NCI-H748 (cell line): ENCODE data around the gene CHCHD6.

ENCODE experiments used
- DNase-seq: peaks from one replicate; lab custom pipeline; 2025; ENCODE audit not compliant: unreplicated experiment; lab: John Stamatoyannopoulos, UW

CHCHD6 gene

DNA sequence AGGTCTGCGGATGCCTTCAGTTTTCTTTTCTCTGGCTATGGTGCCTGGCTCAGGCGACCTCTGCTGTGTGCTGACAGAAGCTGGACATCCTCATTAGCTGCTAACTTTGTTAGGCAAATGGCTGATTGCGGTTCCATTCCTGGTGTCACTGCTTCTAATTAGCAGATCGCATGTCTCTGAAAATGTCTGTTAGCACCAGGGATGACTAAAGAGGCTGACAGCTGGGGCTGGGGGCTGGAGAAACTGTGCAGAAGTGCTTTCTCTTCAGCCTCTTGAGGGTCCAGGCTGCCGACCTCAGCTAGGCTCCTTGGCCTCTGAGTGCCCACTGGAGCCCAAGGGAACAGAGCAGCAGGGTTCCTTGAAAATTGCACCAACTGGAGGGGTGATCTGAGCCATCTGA, 39.3 kb downstream of the CHCHD6 start:
- DNase-seq = no peak

DNA sequence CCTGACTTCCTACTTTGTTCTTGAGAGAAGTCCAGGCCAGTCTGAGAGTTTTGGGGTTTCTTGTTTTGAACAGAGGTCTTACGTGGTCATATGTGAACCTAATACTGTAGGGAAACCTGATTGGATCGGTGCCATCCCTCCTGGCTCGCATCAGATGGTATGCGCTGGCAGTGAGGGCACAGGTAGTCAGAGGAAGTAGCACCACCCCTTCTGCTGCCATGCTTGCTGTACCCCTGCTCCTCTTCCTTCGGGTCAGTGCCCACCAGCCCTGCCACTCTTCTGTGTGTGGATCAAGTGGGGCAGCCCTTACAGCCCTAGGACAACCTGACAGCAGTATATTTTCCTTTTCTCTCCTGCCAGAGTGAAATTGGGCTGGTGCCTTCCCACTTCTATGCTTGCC, 39.7 kb downstream of the CHCHD6 start:
- no peak for DNase-seq

DNA sequence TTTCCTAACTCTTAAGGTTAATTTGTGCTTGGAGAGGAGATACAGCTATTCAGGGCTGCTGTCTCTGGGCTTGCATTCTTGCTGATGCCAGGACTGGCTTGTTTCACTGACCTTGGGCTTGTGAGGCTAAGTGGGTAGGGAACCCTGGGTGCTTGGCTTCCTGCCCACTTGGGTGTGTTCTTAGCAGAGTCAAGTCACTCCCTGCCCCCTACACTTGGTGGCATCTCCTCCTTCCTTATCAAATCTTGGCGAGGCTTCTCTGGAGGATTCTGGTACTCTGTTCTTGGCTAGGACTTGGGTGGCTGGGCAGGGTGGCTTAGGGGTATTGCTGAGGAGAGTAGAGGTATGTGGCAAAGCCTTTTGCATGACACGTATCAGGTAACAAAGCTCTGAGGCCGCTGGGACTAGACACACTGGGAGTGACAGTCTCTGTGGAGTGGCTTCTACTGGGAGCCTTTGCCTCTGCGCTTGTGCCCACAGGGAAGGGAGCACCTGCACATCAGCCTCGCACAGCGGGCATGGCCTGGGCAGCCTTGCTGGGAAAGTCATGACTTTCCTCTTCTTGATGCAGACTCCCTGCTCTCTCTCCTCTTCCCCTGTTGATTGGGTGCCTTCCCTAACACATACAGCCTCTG, 41.8 kb downstream of the CHCHD6 start:
- DNase-seq = no peak

DNA sequence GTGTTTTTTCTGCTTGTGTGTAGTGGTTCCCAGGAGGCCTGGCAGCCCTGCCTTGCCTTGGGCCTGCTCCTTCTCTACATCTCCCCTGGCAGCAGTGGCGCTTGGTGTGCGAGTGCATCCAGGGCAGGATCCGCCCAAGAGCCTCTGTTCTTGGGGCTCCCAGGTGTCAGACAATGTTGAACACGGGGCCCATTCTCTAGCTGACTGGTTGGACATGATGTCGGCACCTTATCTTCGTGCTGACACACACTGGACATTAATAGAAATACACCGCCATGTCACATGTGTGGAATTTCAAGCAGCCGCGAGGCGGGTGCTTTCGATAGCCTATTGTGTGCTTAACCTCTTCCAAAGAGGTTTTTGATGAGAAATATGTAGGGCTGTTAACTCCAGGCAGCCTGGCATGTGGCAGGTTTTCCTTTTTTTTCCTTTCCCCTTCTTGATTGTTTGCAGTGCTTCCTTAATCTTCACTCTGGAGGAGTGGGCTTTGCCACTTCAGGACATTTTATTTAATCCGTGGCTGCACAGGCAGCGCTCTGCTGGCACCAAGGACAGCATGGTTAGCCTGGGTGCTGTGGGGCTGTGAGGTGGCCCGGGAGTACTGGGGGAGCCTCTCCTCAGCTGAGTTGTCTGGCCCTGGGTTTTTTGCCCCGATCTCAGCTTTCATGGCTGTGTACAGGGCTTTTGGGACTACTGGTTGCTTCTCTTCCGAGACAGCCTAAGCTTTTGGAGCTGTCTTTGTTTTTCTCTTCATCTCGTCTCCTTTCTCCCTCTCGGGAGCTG, 42.5 kb downstream of the CHCHD6 start:
- DNase-seq = peak; percentile 13

DNA sequence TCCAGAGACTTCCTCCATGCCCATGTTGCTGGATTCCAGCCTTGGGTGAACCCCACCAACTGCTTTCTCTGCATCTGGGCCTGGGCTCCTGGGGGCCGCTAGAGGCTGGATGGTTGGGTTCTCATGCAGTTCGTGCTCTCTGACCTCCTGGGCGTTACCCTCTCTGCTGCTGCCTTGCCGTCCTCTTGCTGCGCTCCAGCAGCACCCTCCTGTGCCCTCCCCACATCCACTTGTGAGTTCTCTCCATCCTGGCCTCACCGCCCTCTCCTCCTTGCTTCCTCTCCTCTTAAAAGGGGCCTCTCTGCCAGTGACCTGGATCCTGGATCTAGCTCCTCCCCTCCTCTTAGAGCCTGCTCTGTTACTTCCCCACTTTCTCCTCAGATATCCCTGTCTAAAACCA, 43.7 kb downstream of the CHCHD6 start:
- DNase-seq = no peak

DNA sequence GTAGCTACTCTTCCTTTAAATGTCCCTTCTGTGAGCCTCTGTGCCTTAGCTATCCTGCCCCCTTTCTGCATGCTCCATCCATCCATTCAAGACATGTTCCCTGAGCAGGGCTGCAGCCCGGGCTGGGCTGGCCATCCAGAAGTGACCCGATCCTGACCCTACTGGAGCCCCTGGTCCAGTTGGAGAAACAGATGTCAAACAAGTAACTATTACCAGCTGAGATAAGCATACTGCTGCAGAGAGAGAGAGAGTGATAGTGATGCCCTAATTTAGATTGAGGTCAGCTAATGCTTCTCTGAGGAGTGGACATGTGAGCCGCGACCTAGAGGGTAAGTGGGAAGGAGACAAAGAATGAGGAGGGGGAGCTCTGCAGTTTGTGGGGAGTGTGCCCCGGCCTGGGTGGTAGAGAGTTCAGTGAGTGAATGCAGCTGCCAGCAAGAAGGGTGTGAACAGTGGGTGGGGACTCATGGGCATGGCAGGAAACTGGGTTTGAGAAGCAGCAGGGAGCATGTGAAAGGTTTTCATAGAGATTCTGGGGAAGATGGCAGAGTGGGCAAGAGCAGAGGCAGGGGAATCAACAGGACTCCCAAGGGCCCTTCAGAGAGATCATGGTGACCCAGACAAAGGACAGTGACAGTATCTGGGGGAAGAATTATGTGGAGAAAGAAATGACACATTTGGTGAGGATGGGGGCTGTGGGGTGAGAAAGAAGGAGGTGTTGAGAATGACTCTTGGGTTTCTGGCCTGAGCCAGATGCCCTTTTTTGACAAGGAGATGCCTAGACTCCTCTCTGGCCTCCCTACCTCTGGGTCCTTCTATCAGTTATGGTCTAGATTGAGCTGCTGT, 44.9 kb downstream of the CHCHD6 start:
- no peak for DNase-seq

DNA sequence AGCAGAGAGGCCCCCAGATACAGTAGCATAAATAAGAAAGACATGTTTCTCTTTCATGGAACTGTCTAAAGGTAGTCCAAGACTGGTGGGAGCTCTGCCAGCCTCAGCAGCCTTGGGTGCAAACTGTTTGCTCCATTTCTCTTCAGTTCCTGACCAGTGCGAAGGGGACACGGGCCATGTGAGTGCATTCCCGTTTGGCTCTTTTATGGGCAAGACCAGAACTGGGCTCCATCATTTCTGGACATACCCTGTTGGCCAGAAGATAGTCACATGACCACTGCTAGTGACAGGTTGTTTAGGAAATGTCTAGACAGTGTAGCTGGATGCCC, 45.5 kb downstream of the CHCHD6 start:
- no peak for DNase-seq

DNA sequence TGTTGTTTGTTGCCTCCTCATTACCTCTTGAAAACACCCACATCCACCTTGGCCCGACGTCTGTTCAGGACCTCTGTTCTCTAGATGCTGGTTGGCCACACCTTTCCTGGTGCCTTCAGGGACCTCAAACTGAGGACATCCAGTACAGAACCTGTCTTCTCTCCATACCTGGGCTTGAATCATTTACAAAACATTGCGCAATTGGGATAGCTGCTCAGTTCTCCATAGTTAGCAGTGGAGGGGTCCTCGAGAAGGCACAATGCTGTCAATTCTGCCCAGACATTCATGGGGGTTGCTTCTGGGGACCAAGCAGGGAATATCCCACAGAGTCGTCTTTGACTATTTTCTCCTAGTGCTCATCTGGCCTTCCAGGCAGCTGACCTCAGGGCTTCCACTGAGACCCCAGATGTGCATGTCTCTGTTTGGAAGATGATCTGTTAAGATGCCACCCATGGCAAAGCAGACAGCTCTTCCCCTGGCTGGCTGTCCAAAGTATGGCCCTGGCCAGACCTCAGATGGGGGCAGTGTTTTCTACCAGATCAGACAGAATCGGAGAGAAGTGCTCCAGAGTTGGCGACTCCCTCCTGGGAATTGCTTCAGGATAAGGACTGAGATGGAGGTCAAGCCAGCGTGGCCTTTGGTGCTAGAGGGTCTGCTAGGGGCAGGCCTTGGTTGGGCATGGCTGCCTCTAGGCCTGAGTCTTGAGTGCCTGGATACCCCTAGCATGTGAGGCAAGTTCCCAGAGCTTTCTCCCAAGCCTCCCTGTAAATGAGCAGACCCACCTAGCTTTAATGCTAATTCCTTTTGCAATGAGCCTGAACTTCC, 46.1 kb downstream of the CHCHD6 start:
- DNase-seq = no peak

DNA sequence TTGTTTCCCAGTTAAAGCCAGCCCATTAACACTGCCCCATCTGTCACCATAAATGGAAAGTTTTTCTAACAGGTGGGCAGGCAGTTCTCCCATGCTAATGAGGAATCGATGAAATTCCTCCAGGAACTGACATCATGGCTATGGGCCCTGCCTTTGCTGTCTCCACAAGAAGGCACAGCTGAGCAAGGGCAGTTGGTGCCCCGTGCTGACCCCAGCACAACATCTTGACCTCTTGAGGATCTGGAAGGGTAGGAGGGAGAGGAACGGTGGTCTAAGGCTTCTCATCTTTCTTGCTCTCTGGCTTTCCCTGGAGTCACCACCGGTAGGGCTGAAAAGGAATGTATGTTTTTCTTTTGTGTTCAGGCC, 46.7 kb downstream of the CHCHD6 start:
- DNase-seq = no peak

DNA sequence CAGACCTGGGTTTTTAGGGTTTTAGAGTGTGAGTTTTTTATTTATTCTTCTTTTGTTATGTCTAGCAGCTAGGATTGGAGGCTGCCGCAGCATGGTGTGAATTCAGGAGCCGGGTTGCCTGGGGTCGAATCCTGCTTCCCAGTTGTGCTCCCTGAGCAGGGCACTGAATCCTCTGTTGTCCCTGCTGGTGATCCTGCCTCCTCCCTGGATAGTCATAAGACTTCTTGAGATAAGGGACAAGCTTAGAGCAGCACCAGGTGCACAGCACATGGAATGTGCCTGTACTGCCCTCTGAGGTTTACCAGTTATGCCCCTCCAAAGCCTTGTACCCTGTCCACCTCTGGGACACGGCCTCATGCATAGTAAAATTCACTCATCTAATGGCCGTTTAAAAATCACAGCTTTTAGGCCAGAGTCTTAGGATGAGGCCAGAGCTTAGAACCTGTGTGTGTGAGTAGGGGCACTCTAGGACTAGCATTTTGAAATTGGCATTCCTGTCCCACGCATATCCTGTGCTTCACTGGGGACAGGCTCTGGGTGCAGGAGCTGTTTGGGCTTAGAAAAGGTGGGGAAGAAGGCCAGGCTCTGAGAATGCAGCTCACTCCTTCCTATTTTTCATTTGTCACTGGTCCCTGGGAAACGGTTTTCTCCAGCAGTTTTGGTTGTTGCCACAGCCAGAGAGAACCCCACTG, 47.7 kb downstream of the CHCHD6 start:
- no peak for DNase-seq

DNA sequence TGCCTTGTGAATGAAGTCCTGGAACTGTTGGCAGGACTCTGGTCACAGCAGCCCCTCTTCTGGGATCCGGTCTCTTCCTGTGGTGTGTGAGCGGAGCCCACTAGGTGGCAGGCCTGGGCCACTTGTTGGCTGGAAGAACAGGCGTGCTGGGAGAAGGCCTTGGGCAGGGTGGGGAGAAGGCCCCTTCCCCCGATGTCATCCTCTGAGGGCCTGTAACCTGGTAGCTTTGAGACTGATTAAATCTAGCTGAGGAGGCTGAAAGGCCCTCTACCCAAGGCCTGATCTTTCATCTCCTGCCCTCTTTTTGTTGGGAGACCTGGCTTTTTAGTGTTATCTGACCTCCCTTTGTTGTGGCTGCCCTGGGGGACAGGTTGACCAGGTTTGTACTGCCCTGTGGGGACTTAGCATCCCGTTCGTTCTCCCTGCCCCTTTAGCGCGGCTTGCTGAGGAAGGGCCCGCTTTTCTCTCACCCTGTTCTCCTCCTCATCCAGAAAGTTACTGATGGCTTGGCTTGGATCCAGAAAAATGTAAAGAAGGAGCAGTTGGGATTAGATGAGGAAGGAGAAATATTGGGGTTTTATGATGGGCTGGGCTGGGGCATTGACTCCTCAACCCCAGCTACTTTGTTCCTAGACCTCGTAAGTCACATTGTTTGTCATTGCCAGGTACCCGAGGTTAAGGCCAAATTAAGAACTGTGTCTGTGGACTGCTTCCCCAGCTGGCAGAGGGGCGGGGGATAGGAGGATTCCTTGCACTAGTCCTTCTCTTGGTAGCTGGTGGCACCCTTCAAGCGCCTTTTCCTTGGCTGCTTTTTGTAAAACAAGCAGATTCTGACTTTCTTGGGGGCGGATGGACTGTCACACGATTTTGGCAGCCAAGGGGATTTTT, 48.5 kb downstream of the CHCHD6 start:
- peak; percentile 54 for DNase-seq

DNA sequence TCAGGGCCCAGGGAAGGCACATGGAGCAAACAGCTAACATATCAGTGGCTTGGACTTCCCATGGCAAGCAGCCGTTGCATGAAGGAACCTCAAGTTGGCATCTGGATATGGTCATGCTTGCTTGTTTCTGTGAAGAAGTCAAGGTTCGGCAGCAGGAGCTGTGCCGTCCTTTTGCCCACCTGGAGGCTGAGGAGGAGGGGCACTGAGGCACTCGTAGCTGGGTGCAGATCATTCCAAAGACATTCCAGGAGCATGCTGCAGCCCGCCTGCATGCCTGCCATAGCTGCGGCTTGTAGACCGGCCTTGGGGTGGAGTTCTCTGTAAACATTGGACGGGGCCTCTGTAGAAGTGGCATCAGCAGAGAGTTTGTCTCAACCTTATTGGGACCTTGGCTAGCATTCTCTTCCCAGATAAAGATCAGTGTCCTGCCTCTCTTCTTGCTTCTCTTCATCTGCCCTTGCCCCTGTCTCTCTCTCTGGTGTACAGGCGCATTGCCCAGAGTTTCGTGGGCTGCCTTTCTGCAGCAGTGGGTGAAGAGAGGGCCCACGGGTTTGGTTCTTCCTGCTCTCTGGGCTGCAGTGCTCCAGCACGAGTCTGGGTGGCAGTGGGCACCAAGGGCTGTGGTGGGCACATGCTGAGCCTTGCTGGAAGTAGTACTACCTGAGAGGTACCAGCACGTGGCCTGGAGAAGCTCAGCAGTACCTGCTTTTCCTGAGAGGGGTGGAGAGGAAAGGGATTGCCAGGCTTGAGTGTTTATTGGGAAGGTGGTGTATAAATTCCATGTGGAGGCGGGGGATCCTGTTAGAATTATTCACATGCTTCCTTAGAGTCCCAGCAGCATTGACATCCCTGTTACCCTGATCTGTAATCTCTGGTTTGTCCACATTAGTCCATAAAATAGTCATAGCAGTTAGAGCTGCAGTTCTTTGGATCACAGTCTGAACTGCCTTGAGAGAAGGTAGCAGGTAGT, 49.4 kb downstream of the CHCHD6 start:
- no peak for DNase-seq

DNA sequence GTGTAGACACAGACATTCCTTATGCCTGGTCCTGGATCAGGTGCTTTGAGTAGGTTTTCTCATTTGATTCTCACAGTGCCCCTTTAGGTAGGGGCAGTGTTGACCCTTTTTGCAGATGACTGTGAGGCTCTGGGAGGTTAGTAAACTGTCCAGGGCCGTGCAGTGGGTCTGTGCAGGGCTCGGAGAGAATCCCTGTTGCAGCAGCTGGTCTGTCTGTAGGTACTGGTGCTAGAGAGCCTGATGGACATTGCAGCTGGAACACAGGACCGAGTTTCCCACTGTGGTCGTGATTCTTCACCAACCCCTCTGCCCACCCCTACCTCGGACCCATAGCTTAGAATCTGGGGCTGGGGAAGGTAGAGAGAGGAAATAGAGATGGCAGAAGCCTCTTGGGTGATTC, 51.8 kb downstream of the CHCHD6 start:
- no peak for DNase-seq

DNA sequence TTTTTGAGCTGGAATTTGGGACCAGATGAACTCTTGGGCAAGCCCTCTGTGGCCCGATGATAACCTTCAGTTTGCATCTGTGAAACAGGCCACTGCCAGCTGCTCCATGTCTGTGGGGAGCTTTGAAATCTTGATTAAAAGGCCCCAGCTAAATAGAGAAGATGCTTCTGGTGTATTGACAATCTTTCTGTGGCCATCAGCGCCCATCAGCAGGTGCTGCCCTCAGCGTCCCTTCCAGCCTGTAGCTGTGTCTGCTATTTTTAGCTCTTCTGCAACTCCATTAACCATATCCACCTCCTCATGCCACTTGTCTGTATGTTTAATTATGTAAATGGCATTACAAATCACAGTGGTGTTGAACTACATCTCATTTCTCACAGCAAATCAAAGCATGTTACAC, 54.0 kb downstream of the CHCHD6 start:
- no peak for DNase-seq

DNA sequence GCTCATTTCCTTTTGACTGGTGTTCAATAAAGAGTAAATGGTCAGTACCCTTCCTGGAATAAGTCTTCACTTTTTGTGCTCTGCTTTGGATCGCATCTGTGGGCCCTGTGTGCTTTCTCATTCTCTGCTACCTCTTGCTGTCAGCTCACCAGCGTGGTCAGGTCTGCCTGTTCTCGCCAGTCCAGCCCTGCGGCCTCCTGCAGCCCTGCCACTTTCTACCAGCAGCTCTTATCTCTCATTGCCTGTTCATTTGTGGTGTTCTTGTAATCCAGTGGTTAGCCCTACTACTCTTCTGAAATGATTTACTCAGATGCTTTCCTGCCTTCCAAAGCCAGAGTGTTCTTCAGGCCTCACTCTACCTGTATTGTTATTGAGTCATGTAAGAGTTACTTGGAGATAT, 54.8 kb downstream of the CHCHD6 start:
- no peak for DNase-seq

DNA sequence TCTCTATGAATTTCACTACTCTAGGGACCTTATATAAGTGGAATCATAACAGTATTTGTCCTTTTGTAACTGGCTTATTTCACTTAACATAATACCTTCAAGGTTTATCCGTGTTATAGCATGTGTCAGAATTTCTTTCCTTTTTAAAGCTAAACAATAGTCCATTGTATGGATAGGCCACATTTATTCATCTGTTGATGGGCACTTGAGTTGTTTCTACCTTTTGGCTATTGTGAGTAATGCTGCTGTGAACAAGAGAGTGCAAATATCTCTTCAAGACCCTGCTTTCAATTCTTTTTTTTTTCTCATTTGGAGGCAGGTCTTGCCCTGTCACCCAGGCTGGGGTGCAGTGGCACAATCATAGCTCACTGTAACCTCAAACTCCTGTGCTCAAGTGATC, 56.5 kb downstream of the CHCHD6 start:
- DNase-seq = no peak

DNA sequence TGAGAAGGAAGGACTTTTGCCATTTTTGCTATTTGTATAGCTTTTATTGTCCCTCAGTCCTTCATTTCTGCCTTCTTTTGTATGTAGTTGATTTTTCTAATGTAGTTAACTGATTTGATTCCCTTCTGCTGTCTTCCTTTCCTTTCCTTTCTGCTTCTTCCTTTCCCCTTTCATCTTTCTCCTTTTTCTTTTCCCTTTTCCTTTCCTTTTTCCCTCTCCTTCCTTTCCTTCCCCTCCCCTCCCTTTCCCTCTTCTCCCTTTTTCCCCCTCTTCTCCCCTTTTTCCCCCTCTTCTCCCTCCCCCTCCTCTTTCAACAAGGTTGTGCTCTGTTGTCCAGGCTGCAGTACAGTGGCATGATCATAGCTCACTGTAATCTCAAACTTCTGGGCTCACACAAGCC, 59.0 kb downstream of the CHCHD6 start:
- no peak for DNase-seq

DNA sequence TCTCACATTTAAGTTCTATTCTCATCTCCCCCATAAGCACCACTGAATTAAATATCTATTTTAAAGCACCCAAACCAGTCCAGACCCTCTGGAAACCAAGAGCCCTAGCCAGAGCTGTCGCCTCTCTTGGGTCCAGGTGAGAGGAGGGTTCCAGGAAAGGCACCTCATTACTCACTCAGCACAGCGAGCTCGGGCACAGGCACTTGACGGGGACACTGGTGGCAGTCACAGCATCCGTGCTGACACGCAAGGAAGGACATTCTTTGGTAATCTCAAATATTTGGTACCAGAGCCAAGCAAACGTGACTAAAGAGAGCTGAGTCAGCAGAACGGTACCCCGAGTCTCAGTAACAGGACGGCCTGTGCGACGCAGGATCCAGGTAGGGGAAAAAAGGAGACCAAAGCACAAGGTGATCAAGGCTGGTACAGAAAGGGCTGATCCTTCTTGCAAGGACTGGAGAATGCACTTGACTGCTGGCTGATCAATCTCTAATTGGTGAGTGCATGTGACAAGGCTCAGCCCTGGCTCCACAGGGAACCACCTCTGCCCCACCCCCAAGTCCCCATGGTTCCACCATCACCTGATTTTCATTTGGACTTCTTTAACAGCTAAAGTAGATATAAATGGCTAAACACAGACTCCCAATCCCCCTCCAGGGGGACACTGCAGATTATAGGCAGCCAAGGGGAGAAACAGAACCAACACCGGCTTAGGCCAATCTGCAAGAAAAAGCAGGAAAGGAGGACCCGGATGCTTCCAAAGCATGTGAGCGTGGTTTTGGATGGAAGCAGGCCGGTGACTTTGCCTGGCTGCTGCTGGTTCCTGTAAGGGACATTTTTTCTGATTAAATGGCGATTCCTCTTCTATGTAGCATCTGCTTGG, 61.4 kb downstream of the CHCHD6 start:
- no peak for DNase-seq
